Measurements from ENCODE around the gene PLCB3. TPM values are rescaled to one million over a fixed set of nuclear protein-coding genes. Genes with fewer than 3 reads are reported as not detected.

The PLCB3 gene
- polyA plus RNA-seq, 1 experiment = 30.2 TPM

DNA sequence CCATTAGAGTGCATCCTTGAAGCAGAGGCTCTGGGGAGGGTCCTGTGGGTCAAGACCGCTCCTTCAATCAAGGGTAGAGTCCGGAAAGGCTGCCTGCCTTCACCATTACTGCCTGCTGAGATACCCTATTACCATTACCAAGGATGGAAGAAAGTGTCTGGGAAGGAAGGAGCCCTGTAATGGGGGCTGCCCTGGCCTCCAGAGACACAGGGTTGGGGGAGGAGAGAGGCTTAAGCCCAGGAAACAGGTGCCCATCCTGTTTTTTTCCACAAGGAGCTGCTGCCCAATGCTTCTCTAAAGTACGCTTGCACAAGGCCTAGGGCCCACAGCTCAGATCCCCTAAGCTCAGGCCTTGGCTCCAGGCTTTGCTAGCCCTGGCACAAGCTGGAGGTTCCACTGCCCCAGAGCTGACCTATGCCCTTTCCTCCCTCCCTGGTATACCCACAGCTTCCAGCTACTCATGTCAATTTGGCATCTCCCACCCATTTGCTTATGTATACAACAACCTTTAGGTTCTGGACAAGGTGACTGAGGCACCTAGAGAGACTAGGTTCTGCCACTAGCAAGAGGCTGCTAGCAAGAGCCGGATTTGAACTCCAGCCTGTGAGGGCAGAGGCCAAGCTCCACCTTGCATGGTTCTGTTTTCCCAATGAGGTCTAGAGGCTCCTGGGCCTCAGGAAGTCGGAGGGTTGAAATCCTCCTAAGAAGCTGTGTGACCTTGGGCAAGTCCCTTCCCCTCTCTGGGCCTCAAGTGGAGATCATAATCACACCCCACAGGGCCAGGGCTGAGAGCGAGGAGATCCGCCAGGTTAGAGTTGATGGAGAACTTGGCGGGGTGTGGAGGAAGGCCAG, 1.5 kb upstream of the PLCB3 start:
- no peaks in the 10 kb centered on the region for H3K27me3 ChIP-seq (ENCODE audit: control insufficient read depth, insufficient read depth, low read length)
- CTCF ChIA-PET = interaction anchor here (1.2 to 8.2 kb wide), 13 partner anchors 8 to 102 kb away, joined by 3 to 92 read pairs (median 15); partner anchors contain the start of genes CATSPERZ, ESRRA, FERMT3 and PRDX5
- H3K4me3 ChIP-seq (ENCODE audit: low read depth, low read length) = no peak overlapping the region
- POLR2A ChIA-PET = no interaction called here
- TF ChIP-seq, protein P1, sequence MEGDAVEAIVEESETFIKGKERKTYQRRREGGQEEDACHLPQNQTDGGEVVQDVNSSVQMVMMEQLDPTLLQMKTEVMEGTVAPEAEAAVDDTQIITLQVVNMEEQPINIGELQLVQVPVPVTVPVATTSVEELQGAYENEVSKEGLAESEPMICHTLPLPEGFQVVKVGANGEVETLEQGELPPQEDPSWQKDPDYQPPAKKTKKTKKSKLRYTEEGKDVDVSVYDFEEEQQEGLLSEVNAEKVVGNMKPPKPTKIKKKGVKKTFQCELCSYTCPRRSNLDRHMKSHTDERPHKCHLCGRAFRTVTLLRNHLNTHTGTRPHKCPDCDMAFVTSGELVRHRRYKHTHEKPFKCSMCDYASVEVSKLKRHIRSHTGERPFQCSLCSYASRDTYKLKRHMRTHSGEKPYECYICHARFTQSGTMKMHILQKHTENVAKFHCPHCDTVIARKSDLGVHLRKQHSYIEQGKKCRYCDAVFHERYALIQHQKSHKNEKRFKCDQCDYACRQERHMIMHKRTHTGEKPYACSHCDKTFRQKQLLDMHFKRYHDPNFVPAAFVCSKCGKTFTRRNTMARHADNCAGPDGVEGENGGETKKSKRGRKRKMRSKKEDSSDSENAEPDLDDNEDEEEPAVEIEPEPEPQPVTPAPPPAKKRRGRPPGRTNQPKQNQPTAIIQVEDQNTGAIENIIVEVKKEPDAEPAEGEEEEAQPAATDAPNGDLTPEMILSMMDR (IDR thresholded peaks at IDR 0.05; ENCODE audit: insufficient read depth, low read depth, low read length) = no peak
- H3K36me3 ChIP-seq (ENCODE audit: control insufficient read depth, insufficient read depth, low read length) = no peaks in the 10 kb centered on the region; the same call in 1 of the 2 replicates
- no peak for DNase-seq (ENCODE audit: low read depth)

DNA sequence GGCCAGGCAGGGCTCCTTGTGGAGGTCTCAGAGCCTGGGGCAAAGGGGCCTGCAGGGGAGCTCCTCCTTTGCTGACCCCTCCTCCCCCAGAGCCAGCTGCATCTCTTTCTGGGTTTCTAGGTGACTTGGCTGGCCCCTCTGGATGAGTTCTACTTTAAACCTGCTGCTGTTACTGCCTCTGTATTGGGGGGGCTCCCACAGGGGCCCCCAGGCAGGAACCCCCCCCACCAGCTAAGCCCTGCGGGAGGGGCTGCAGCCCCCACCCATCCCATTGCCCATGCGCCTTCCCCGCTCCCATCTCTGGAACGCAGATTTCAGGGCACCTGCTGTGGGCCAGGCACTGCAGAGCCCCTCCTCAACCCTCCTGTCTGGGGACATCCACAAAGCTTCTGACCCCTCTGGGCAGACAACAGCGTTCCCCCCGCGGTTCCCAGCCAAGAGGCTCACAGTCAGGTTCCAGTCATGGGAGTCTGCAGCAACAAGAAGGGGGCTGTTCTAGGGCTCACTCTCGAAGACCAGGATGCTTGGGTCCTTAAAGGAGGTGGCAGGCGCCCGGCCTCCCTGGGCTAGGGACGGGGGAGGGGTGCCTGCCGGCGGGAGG, 815 bp upstream of the PLCB3 start:
- ChIA-PET CTCF (interaction anchor here (0.6 to 8.2 kb wide), 20 partner anchors 8 to 107 kb away, joined by 3 to 92 read pairs (median 6); partner anchors contain the start of genes CATSPERZ, ESRRA, FERMT3 and FKBP2), POLR2A (no interaction called here)
- Histone ChIP-seq H3K4me3 (ENCODE audit: low read depth, low read length) (peak overlapping the region; percentile 79), H3K36me3 (ENCODE audit: control insufficient read depth, insufficient read depth, low read length) (peaks cover 5% of the 10 kb centered on the region), H3K27me3 (ENCODE audit: control insufficient read depth, insufficient read depth, low read length) (no peaks in the 10 kb centered on the region)
- TF ChIP-seq, protein P1 (IDR thresholded peaks at IDR 0.05; ENCODE audit: insufficient read depth, low read depth, low read length) = no peak
- DNase-seq (ENCODE audit: low read depth) = no peak

DNA sequence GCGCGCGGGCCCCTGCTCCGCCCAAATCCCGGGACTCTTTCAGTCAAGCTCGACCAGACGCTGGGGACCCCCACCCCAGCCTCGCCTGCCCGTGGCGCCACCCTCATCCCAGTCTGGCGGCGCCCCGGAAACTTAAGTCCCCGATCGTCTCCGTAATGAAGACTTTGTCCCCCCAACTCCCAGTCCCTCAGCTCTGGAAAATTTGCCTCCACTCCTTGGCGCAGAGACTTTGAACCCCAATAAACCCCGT, 348 bp downstream of the PLCB3 start:
- peak overlapping the region; percentile 79 for H3K4me3 ChIP-seq (ENCODE audit: low read depth, low read length)
- TF ChIP-seq, protein P1 (IDR thresholded peaks at IDR 0.05; ENCODE audit: insufficient read depth, low read depth, low read length) = no peak
- no peak for DNase-seq (ENCODE audit: low read depth)
- ChIA-PET POLR2A (no interaction called here), CTCF (interaction anchor here (0.6 to 8.2 kb wide), 22 partner anchors 9 to 102 kb away, joined by 3 to 92 read pairs (median 6); partner anchors contain the start of genes CATSPERZ, DNAJC4, ESRRA and FERMT3)
- peaks cover 15% of the 10 kb centered on the region for H3K36me3 ChIP-seq (ENCODE audit: control insufficient read depth, insufficient read depth, low read length)
- no peaks in the 10 kb centered on the region for H3K27me3 ChIP-seq (ENCODE audit: control insufficient read depth, insufficient read depth, low read length)

DNA sequence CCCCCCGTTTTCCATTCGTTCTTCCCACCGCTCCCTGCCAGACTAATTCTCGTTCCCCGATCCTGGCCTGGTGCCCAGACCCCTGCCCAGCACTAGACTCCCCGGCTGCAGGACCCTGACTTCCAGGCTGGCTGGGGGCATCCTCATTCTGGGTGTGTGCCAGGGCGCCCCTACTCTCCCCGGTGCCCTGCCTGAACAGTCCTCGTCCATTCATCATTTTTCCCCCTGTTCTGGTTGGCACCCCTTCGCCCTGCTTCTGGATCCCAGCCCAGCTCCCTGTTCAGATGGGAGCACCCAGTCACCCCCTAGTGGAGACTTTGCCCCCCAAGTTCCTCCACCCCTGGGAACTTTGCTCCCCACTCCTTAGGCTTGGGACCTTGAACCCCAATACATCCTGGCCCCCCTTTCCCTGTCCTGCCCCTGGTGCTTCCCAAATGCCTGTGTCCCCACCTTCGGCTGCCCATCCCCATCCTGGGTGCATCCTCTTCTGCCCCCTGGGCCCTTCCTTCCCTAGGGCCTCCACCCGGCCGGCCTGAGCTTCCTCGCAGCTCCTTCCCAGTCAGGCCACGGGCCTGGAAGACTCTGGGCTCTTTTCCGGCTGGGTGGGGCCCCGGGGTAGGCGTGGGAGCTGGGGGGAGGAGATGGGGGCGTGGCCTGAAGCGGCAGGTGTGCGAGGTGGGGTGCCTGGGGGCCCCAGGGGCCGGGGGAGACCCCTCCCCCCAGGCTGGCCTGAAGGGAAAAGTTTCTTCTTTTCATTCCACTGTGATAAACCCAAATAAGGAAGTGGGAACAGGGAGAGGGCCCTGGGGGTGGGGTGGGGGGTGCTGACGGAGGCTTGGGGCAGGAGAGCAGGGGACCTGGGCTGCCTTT, 908 bp downstream of the PLCB3 start:
- Histone ChIP-seq H3K4me3 (ENCODE audit: low read depth, low read length) (peak overlapping the region; percentile 79), H3K36me3 (ENCODE audit: control insufficient read depth, insufficient read depth, low read length) (peaks cover 16% of the 10 kb centered on the region), H3K27me3 (ENCODE audit: control insufficient read depth, insufficient read depth, low read length) (no peaks in the 10 kb centered on the region)
- ChIA-PET POLR2A (interaction anchor here (0.5 to 0.7 kb wide), 3 partner anchors 79 to 1592 kb away, joined by 3 to 14 read pairs (median 6); no protein-coding TSS in a partner anchor), CTCF (interaction anchor here (0.6 to 8.2 kb wide), 20 partner anchors 9 to 109 kb away, joined by 3 to 92 read pairs (median 6); partner anchors contain the start of genes CATSPERZ, DNAJC4, ESRRA and FERMT3)
- DNase-seq (ENCODE audit: low read depth) = no peak
- TF ChIP-seq, protein P1 (IDR thresholded peaks at IDR 0.05; ENCODE audit: insufficient read depth, low read depth, low read length) = peak; percentile 56
